Type B pancreatic cell (in vitro differentiated cells): Measurements from ENCODE around the gene HIVEP3. TPM values are rescaled to one million over a fixed set of nuclear protein-coding genes. Genes with fewer than 3 reads are reported as not detected.

Experiments
- DNase-seq: peaks from one replicate; pipeline ENCODE4 v3.0.0; 2021; ENCODE audit warnings: mixed read lengths; ENCODE audit not compliant: unreplicated experiment; ENCODE audit errors: extremely low spot score
- H3K27ac Mint-ChIP-seq: 2 replicates; pipeline ENCODE4 v1.8.0; 2021; ENCODE audit warnings: mild to moderate bottlenecking, mixed read lengths
- H3K27me3 Mint-ChIP-seq: 2 replicates; pipeline ENCODE4 v1.8.0; 2021; ENCODE audit warnings: mixed read lengths
- H3K36me3 Mint-ChIP-seq: 2 replicates; pipeline ENCODE4 v1.8.0; 2021; ENCODE audit warnings: mixed read lengths
- H3K4me1 Mint-ChIP-seq: one replicate; pipeline ENCODE4 v1.8.0; 2021; ENCODE audit warnings: mixed read lengths; ENCODE audit not compliant: unreplicated experiment
- H3K4me3 Mint-ChIP-seq: 2 replicates; pipeline ENCODE4 v1.8.0; 2021; ENCODE audit warnings: mild to moderate bottlenecking, mixed read lengths
- H3K9me3 Mint-ChIP-seq: 2 replicates; pipeline ENCODE4 v1.8.0; 2021; ENCODE audit warnings: mixed read lengths
- CTCF ChIP-seq: fragments of 200-600 bp; sonication (generic); conservative IDR thresholded peaks from 2 replicates; pipeline ENCODE4 v1.5.0; 2021; ENCODE audit warnings: antibody characterized with exemption, mild to moderate bottlenecking
- total RNA-seq: library from RNA; stranded (reverse); gene quantifications from 2 replicates; pipeline ENCODE4 v1.2.1, GENCODE V29; 2021; ENCODE audit warnings: low replicate concordance

HIVEP3 gene
- total RNA-seq, 1 donor from 2014 or later, result 9.2 TPM

DNA sequence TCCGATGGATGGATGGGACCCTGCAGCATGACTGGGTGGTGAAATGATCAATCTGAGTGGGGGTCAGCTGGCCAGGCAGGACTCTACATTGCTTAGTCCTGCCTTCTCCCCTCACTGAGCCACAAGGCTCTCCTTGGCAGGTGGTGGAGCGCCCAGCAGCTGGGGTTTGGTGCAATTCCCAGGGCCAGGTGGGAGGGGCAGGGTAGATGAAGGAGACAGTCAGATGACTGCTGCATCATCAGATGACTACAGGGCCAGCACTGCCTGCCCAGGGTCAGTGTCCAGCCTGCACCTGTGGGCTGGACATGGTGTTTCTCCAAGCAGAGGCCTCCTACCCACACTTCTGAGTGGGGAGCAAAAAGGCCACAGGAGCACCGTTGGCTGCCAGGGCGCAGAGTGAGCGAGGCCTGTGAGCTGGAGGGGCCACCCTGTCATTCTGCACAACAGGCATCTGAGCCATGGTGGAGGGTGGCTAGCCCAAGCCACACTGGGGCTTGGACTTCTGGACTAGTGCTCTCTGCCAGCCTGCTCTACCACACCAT is 330.3 kb downstream of the HIVEP3 start:
- Mint-ChIP-seq H3K27ac (no peak overlapping the region), H3K9me3 (no peaks in the 10 kb centered on the region), H3K4me3 (no peak overlapping the region), H3K36me3 (no peaks in the 10 kb centered on the region), H3K27me3 (no peaks in the 10 kb centered on the region), H3K4me1 (no peaks in the 10 kb centered on the region)
- DNase-seq, result no peak
- no peak for TF ChIP-seq CTCF

GRCh38 chr1:41587791-41588190 is 330.9 kb downstream of the HIVEP3 start:
- Mint-ChIP-seq H3K27me3 (no peaks in the 10 kb centered on the region), H3K9me3 (no peaks in the 10 kb centered on the region), H3K4me1 (no peaks in the 10 kb centered on the region), H3K4me3 (no peak overlapping the region), H3K36me3 (no peaks in the 10 kb centered on the region), H3K27ac (no peak overlapping the region)
- DNase-seq, result no peak
- TF ChIP-seq CTCF, result no peak

- no peak overlapping the region for H3K27ac Mint-ChIP-seq
- TF ChIP-seq CTCF, result no peak
- no peaks in the 10 kb centered on the region for H3K4me1 Mint-ChIP-seq
- H3K27me3 Mint-ChIP-seq, result peaks cover 3% of the 10 kb centered on the region
- H3K4me3 Mint-ChIP-seq, result no peak overlapping the region
- no peaks in the 10 kb centered on the region for H3K36me3 Mint-ChIP-seq
- DNase-seq, result no peak
- no peaks in the 10 kb centered on the region for H3K9me3 Mint-ChIP-seq
These were observed 332.5 kb downstream of the HIVEP3 start for GRCh38 chr1:41586230-41586629.

GRCh38 chr1:41583658-41584547 is 334.8 kb downstream of the HIVEP3 start:
- Mint-ChIP-seq H3K36me3 (no peaks in the 10 kb centered on the region), H3K9me3 (no peaks in the 10 kb centered on the region), H3K4me3 (no peak overlapping the region), H3K27me3 (peaks cover 6% of the 10 kb centered on the region), H3K4me1 (peaks cover 3% of the 10 kb centered on the region), H3K27ac (no peak overlapping the region)
- no peak for TF ChIP-seq CTCF
- DNase-seq, result no peak

- no peak for TF ChIP-seq CTCF
- no peaks in the 10 kb centered on the region for H3K9me3 Mint-ChIP-seq
- no peaks in the 10 kb centered on the region for H3K36me3 Mint-ChIP-seq
- peaks cover 6% of the 10 kb centered on the region for H3K27me3 Mint-ChIP-seq
- H3K27ac Mint-ChIP-seq, result no peak overlapping the region
- no peak for DNase-seq
- H3K4me1 Mint-ChIP-seq, result peaks cover 4% of the 10 kb centered on the region
- H3K4me3 Mint-ChIP-seq, result no peak overlapping the region
These were observed 335.7 kb downstream of the HIVEP3 start for GRCh38 chr1:41582851-41583657.
